ENCODE measurements around the gene HK3.

Gene HK3

GRCh38 chr5:176862330-176862995 is 36.7 kb downstream of the HK3 start:
- H3K4me3 ChIP-seq (ENCODE audit: low read depth, low read length): no peak overlapping the region
- no peak for TF ChIP-seq CTCF (IDR thresholded peaks at IDR 0.05; ENCODE audit: insufficient read depth, low read depth, low read length, missing control alignments)
- no peak for DNase-seq (ENCODE audit: low read depth)

GRCh38 chr5:176861276-176861675 is 37.9 kb downstream of the HK3 start:
- no peak overlapping the region for H3K4me3 ChIP-seq (ENCODE audit: low read depth, low read length)
- TF ChIP-seq CTCF (IDR thresholded peaks at IDR 0.05; ENCODE audit: insufficient read depth, low read depth, low read length, missing control alignments): no peak
- no peak for DNase-seq (ENCODE audit: low read depth)

GRCh38 chr5:176860381-176860780 is 38.8 kb downstream of the HK3 start:
- no peak overlapping the region for H3K4me3 ChIP-seq (ENCODE audit: low read depth, low read length)
- DNase-seq (ENCODE audit: low read depth): no peak
- TF ChIP-seq CTCF (IDR thresholded peaks at IDR 0.05; ENCODE audit: insufficient read depth, low read depth, low read length, missing control alignments): no peak

- no peak overlapping the region for H3K4me3 ChIP-seq (ENCODE audit: low read depth, low read length)
- TF ChIP-seq CTCF (IDR thresholded peaks at IDR 0.05; ENCODE audit: insufficient read depth, low read depth, low read length, missing control alignments): no peak
- no peak for DNase-seq (ENCODE audit: low read depth)
Observed at GRCh38 chr5:176859916-176860315, 39.2 kb downstream of the HK3 start.

- TF ChIP-seq CTCF (IDR thresholded peaks at IDR 0.05; ENCODE audit: insufficient read depth, low read depth, low read length, missing control alignments): no peak
- DNase-seq (ENCODE audit: low read depth): no peak
- H3K4me3 ChIP-seq (ENCODE audit: low read depth, low read length): no peak overlapping the region
Observed at GRCh38 chr5:176857894-176858273, 41.3 kb downstream of the HK3 start.

GRCh38 chr5:176857216-176857893 is 41.8 kb downstream of the HK3 start:
- no peak for DNase-seq (ENCODE audit: low read depth)
- TF ChIP-seq CTCF (IDR thresholded peaks at IDR 0.05; ENCODE audit: insufficient read depth, low read depth, low read length, missing control alignments): no peak
- H3K4me3 ChIP-seq (ENCODE audit: low read depth, low read length): no peak overlapping the region

- DNase-seq (ENCODE audit: low read depth): no peak
- no peak for TF ChIP-seq CTCF (IDR thresholded peaks at IDR 0.05; ENCODE audit: insufficient read depth, low read depth, low read length, missing control alignments)
- no peak overlapping the region for H3K4me3 ChIP-seq (ENCODE audit: low read depth, low read length)
Observed at GRCh38 chr5:176856746-176857145, 42.4 kb downstream of the HK3 start.
